HG03066 (cell line): ENCODE data around the gene DCDC2C.
A peak's percentile ranks its signal among the peaks of the same experiment; 100 is the strongest.

ENCODE experiments used
- ATAC-seq: cut with Tn5 transposase; IDR thresholded peaks from one replicate; pipeline ENCODE4 v1.9.1; 2021; ENCODE audit warnings: low read depth; ENCODE audit not compliant: unreplicated experiment

DCDC2C gene

DNA sequence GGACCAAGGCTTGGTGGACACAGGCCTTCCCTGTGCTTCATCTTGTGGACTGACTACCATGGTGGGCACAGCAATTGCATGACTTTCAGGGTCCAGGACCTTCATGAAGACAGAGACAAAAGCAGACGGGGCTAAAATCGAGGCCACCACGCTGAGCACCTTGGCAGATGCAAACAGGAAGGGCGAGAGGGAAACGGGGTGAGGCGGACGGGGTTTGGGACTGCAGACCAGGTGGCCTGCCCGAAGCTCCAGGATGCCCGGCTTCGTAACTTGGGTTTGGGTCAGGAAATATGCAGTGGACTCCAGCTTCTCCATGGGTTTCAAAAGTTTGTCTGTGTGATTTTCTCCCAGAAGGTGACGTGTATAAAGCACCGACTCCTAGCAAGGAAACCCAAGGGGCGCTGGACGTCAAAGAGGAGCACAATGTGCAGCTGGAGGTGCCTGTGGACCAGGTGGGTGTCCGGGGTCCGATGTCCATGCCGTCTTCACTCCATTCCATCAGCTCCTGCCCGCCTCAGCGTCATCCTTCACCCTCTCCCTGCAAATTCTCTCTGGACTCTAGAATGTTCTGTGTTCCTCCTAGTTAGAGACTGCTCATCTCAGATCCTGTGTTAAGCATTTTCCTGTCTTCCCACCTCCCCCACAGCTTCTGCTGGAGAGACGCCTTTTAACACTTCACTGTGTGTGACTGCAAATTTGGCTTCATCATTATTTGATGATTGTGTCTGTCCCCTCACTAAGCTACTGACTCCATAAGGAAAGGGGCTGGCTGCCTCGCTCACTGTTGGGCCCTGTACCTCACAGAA, 65.8 kb downstream of the DCDC2C start:
- ATAC-seq = no peak

DNA sequence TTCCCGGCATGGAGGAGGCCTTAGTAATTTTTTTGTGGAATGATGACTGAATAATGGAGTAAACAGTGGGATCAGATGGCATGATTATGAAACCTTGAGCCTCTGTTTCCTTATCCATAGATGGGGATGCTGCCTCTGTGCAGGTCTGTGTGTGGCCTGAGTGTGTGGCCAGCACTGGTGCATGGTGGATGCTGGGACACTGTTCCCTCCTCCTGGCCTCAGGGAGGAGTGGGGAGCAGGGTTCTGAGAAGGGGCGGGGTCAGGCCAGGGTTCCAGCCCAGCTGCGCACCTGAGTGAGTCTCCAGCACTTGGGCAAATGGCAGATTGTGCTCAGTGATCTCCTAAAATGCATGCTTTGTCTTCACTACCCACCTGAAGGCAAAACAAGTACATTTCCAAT, 66.4 kb downstream of the DCDC2C start:
- ATAC-seq = no peak

DNA sequence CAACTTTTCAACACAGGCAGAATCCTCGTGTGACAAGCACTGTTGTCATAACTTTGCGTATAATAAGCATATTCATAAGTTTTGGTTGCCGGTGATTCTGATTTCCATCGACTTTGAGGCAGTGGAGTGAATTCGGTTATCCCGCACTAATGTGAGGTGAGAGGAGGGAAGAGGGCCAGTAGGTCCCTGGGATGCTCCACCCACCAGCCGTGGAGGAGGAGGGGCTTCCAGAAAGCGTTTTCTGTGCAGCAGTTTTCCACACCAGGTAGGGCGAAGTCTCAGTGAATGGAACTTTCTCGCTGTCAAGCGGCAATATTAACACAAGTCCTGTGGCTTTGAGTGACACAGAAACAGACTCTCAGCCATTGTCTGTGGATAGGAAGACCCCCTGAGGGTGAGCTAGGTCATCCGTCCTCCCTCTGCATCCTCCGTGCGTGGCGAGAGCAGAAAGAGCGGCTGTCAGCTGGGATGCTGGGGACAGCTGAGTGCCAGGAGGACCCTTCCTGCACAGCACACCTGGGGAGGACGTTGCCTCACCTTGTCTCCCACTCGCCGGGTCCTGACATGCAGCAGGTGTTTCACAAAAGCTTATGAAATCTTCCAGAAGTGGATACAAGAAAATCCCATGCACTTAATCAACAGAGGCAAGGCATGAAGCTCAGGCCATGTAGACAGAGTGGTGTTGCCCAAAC, 67.5 kb downstream of the DCDC2C start:
- no peak for ATAC-seq

DNA sequence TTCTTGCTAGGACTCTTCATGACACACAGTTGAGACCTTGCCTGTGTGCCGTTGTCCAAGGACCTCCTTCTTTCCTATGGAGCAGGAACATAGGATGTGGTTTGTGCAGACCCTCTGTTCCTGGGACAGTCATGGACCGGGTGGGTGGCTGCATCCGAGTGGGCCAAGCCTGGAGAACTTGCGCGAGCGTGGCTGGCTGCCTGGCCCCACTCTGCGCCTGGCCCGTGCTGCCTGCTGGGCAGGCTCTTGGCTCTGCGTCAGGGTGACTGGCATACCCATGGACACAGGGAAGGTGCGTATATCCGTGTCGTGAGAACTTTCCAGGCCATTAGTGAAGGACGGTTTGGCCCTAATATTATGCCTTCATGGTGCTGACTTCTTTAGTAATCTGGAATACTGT, 68.2 kb downstream of the DCDC2C start:
- ATAC-seq = no peak

DNA sequence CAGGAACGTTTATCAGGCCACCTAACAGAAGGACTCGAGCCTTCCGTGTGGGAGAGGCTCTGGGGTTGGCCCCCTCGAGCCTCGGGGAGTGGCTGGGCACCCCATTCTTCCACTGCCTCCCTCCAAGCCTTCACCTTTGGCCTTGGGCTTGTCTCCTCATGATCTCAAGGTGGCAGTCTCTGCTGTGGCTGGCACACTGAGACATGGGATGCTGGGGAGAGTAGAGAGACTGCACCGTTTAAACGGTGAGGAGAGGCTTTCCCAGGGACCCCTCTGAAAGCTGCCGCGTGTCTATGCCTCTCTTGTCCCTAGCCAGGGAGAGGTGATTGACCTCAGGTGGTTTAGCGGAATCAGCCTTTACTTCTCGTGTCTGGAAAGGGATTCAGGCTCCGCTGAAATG, 71.0 kb downstream of the DCDC2C start:
- no peak for ATAC-seq

DNA sequence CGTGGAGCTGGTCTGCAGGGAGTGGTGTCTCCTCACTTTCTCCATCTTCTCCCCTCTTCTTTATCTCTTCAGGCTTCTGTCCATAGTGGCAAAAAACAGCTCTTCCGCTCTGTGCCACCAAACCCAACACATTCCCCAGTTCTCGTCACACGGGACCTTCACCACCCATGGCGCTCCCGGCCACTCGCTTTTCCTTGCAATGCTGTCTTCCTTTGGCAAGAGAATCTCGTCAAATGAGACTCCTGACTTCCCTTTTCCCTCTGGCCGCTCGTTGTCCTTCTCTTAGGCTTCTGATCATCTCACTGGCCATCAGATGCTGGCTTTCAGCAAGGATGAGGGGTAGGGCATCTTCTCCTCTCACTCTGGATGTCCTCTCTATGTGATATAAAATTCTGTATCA, 72.9 kb downstream of the DCDC2C start:
- ATAC-seq = no peak

DNA sequence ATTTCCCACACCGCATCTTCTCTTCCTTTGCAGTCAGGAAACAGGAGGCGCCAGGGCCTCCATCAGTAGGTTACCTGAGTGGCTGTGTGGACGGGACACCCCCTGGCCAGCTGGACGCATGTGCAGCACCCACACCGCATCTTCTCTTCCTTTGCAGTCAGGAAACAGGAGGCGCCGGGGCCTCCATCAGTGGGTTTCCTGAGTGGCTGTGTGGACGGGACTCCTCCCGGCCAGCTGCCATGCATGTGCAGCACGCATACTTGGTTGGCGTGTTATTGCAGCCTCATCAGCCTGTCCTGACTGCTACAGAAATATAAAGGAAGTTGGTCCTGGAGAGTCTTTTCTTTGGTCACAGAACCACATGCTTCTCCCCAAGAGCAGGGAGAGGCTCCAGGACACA, 74.6 kb downstream of the DCDC2C start:
- no peak for ATAC-seq

DNA sequence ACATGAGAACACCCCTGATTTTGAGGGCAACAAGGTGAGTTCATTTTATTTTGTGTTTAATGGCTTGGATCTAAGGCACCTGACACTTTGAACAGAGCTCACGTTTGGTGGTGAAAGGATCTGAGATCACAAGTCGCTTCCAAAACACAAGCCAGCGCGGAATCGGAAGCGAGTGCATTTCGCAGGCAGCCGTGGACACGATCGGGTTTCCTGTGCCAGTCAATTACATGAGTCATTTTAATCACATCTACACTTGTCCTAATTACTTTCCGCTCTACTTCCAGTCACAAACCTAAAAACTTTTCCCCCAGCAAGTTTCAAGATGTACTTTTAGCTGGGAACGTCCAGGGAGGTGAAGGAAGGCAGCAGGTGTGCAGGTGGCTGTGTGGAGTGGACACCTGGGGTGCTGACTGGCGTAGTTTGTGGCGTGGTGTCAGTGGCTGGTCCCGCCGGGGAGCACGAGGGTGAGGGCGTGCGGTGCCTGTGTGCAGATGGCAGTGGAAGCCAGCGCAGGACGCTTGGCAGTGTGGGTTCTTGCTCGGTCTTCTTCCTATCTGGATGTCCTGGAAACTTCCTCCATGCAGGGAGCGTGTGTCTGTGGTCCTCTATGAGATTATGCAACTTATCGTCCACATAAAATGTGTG, 75.6 kb downstream of the DCDC2C start:
- no peak for ATAC-seq

DNA sequence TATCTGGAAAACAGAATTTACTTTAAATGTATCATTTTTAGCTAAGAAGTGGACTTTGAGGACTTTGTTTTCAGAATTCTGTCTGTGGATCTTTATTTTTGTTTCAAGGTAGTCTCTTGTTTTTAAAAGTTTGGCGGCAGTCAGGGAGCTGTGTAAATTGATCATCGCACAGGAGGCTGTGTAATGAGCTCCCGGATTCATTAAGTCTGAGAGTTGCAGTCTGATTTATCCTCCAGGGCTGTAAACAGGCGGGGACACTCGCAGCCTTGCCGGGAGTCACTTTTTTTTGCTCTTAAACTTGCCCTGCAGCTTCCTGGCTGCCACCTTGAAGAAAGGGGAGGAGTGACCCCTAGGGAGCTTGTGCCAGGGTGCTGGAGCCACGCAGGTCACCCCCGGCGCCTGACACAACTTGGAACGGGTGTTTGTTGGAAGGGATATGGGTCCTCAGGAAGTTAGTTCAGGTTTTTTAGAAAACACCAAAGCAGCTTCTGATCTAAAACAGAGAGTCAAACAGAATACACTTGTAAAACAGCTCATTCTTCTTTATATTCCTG, 76.2 kb downstream of the DCDC2C start:
- ATAC-seq = no peak

DNA sequence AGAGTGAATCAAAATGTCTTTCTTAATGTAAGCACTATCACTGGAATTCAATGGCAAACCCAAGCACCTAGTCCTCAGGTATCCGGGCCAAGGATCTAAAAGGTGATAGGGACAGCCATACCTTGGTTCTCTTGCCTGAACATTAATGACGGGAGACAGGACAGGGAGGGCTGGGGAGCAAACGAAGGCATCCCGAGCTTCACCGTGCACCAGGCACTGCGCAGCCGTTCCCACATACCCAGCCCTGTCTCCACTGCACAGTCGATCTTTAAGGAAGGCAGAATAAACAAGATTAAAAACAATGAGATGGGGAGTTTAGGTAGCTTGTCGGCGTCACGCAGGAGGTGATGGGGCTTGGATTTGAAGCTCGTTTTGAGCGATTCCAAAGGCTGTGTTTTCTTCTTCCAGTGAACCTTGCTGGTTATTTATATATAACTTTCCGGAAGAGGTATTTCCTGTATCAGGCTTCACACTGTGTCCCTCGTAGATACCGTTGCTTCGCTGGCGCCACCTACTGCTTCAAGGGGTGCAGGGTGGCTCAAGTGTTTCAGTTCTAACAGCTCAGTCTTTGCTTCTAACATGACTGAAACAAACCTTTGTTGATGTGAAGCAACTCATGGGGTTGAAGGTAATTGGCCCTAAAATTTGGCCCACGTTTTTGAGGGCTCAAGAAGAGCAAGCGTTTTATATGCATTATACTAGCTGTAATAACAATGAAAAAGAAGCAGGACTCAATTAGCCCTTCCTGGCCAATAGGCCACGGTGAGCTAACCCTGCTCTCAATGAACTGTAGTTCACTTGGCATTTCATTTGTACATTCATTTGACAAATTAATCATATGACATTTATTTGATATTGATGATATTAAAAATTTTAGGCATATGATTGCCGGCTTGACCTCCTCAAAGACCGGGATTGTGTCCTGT, 77.4 kb downstream of the DCDC2C start:
- peak; percentile 85 for ATAC-seq

DNA sequence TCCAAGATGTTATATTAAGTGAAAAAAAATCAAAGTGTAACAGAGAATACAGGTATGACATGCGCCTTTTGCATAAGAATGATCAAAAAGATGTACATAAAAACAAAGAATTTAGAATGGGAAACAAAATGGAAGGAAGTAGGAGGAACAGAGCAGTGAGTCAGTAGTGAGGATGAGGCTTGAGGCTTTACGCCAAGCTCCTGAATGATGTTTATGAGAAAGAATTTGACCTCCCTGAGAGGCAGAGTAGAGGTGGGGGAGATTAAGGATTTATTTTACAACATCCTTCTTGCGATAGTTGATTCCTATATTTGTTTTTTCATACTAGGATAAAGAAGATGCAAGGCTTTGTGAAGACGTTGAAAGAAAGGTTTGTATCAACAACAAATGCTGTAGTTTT, 81.4 kb downstream of the DCDC2C start:
- no peak for ATAC-seq

DNA sequence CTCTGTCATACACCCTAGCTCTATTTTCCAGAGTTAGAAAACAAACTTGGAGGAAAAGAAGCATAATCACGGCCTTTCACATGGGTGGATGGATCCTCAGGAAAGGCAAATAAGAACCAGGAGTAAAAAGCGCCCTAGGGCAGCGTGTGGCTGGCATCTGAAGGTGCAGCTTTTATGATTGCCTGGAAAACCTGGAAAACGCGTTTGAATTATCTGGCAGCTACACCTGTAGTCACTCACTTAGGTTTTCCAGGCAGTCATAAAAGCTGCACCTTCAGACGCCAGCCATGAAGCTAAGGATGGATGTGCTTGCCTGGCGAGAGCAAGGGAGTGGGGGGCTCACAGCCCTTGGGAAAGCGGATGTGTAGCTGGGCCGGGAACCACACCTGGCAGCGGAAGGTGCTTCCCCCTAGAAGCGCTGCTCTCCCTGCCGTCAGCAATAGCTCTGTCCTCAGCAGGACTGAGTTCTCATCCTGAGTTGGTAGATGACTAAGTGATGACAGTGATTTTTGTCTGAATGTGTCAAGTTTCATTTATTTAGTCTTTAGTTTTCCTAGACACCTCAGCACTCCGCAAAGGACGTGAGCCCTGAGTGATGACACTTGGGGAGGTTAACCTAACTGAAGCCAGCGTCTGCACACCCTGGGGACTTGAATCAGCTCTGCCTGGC, 82.0 kb downstream of the DCDC2C start:
- ATAC-seq = no peak

DNA sequence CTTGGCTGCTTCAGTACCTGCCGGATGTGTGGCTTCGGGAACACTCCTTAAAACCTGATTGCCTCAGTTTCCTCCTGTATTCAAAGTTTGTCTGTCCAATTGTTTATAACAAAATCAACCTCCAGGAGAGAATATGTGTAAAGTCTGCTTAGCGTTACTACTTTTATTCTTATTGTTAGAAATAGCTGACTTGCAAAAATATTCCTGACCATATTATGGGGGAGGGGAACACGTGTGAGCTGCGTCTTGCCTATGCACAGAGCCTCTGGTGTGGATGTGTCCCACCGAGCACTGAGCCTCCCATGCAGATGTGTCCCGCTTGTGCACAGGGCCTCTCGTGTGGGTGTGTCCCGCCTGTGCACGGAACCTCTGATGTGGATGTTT, 82.5 kb downstream of the DCDC2C start:
- no peak for ATAC-seq

DNA sequence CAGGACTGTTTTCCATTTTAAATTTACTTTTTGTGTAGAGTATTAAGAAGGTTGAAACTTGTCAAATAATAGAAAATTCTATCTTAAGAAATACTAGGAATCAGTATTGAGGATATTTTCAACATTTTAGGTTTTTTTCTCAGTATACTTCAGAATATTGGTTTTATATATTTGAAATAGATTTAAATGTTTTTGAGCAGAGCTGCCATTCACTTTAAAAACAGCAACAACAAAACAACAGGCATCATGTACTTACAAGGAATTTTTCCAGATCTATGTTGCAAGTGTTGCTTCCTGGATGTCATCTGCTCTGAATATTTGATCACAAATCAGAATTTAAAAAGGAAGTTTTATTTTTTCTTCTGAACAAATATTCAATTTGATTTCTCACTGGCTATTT, 84.4 kb downstream of the DCDC2C start:
- no peak for ATAC-seq

DNA sequence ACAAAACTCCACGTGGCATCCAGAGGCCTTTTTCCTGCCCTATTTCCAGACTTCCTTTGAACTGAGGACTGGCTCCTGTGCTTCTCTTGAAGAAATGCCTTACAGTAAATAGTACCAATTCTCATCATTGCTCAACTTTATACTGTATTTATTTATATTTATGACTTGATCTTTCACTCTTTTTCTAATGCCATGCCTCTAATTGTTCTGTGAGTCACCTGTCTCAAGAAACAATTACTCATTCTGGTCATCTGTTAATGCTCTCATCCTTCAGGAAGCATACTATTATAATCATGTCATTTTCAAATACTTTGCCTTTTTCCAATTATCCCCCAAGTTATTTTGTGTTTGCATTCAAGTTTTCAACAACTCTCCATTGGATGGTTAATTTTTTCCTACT, 85.9 kb downstream of the DCDC2C start:
- ATAC-seq = no peak

DNA sequence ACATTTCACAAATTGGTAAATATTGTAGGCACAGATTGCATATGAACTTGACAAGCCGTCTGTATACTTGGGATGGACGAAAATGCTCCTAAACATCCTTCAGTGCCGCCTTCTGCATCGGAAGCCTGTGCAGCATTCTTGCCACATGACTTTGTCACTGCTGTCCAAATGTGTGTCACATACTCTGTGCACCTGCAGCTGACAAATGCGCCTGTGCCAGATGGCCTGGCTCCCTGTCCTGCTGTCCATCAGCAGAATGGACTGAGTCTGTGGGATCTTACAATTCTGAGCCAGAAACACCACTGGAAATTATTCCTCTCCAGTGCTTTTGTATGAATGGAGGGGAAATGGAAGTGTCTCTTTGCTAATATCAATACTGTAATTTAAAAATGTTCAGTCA, 89.9 kb downstream of the DCDC2C start:
- ATAC-seq = no peak

DNA sequence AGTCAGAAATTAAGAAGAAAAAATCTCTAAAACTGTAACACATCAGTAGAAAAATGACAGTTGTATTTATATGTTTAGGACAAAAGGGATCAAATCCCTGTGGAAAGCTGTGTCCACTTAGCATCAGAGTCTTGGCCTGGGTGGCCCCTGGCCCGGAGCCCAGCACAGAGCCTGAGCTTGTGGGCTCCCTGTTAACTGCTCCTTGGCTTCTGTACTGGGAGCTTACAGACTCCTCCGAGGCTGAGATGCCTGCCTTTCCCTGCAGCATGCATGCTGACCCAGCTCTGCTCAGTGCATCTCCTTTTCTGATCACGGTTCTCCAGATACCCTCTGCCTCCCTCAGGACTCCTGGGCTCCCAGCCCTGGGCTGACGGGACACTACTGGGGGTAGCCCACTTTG, 98.1 kb downstream of the DCDC2C start:
- no peak for ATAC-seq

DNA sequence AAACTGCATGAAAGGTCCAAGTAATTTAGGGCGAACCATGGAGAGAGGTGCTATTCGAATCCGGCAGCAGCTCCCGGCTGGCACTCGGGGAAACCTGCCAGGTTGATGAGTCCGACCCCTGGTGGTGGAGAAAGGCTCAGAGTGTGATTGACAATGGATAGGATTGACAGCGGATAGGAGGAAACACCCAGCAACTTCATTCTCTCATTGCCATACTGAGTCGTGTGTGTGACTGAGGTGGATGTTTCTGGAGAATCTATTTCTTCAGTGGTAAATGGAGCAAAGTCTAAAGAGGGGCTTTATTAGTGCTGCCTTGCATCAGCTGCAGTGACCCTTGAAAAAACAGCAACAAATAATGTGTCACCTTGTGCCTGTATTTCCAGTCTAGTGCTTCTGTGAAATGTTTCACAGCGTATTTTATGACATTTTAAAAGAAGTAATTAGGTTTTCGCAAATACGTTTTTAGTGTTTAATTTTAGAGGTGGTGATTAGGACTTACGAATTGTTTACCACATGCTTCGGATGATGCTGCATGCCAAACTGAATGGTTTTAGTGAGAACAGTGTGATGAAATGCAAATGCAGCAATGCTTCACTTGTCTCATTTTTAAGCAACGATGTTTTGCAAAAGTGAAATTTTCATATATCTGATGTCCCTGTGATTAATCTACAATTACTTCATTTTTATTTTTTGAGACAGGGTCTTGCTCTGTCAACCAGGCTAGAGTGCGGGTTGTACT, 102.0 kb downstream of the DCDC2C start:
- no peak for ATAC-seq

DNA sequence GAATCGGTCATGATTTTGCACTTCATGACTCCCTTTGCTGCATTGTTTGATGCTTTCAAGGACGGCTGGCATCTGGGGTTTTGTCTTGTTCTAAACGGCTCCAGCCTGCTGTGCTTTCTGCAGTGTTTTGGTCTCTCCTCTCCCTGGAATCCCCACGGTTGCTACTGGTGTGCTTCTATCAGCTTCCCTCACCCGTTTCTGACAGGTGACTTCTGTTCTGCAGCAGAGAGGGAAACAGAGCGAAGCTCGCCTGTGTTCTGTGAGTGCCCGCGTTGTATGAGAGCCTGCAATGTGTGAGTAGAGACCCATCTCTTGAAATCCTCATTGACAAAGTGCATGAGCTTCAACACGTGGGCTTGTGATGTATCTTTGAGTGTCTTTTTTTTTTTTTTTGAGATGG, 102.8 kb downstream of the DCDC2C start:
- no peak for ATAC-seq
